Kidney capillary endothelial cell (primary cell): ENCODE results near the gene TAOK1.
A peak's percentile ranks its signal among the peaks of the same experiment; 100 is the strongest.

Experiments
- DNase-seq: peaks from one replicate; pipeline ENCODE4 v3.0.0-alpha.2; 2018; ENCODE audit warnings: low spot score

TAOK1 gene

GRCh38 chr17:29583324-29584248 is 193.4 kb downstream of the TAOK1 start:
- DNase-seq: no peak

DNA sequence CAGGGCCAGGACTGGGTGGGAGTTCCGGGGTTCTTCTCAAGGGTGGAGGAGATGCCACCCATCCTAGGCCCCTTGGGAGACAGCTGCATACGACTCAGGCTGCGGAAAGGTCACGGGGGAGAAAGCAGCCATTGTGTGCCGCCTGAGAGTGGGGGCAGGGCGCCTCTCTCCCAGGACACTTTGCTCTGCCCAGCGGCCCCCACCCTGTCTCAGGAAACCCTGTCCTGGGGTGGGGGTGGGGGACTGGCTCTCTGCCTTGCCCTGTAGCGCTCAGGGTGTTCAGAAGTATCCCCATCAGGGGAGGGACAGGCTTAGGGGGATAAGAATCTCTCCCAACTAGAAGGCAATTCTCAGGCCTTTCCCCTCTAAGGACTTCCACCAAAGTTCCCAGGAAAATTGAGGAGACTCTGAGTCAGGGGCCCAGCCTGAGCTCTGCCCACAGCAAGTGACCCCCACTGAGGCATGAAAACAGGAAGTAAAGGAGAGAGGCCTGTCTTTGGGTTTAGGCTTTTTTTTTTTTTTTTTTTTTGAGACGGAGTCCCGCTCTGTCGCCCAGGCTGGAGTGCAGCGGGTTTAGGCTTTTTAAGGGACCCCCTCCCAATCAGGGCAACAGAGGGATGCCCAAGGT is 194.4 kb downstream of the TAOK1 start:
- DNase-seq: no peak

GRCh38 chr17:29585080-29585751 is 195.1 kb downstream of the TAOK1 start:
- no peak for DNase-seq

DNA sequence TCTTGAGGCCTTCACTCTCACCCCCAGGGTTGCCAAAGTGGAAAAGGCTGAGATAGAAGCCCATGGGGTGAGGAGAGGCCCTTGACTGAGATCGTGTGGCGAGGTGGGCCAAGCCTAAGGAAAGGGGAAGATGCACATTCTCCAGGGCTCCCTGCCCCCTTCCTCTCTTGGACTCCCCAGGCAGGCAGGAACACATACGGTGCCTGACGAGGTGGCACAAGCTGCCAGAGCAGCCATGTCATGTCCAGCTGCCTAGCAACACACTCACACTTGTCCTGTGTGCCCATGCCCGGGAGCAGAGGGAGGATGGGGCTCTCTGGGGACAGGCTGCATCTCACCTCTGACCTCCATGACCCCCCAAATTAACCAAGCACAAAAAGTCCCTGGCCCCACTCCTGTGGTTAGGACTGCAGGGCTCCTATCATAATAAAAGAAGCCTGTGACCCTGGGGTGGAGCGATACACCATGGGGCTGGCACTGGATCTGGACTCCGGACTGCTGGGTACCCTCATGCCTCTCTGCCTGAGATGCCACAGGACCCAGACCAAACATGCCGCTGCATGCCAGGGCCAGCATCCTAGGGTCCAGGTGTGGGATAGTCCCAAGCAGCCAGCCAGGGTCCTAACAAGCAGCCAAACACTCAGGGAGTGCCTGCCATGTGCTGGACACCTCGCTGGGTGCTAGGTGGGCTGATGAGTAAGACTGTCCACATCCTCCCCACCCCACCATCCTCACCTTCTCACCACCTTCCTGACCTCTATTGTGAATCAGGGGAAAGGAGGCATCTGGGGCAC is 196.7 kb downstream of the TAOK1 start:
- no peak for DNase-seq

- no peak for DNase-seq
Observed at GRCh38 chr17:29587591-29587990, 197.4 kb downstream of the TAOK1 start.

DNA sequence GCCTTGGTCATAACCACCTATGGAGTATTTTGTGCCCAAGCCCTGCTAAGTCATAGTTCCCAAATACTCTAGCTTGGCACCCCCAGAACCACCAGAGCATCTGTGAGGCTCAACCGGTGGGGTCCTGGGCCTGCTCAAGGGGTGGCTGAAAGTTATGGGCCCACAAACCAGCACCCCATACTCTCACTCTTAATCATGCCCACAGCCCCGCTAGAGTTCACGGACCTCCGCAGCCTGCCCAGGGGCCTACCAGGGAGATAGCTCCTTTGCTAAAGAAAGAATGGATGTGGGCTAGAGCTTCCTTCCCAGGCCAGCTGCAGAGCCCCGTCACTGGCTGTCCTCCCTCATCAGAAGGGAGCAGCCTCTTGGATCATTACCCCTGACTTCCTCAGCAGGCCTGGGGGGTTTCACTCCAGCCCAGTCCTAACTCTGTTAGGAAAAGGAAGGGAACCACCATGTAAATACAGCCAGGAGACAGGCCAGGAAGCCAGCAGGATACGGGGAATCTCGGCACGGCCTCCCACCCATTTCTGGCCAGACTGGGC is 197.9 kb downstream of the TAOK1 start:
- DNase-seq: no peak

DNA sequence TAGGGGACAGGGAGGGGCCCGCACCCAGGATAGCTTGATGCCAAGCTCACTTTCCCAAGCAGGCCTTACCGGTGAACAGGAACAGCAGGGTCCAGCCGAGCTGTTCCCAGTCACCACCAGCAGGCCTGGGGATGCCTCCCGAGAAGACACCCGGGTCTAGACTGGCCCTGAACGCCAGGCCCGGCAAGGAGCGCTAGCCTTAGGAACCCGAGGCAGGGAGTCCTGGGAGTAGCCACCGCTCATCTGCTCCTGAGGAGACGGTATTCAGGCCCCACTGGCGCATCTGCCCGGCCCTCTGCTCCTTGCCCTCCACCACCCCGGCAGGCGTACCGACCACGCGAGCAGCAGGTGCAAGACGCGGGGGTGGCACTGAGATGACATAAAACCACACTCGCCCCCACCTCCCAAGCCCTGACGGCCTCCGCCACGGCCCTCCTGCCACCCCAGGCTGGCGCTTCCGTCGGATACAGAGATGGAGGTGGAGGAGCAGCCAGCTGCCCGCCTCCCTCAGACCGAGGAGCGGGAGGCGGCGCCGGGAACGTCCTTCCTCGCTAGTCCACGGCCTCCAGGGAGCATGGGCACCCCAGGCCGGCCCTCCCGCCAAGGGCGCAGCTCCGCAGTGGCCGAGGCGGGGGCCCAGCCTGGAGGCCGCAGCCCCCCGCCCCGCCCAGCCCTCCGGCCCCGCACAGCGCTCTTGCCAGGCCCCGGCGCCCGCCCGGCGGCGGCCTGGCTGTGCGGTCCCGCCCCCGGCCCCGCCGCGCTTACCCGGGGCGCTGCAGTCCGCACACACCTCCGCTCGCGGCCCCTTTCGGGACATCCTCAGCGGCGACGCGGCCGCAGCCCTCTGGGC is 198.6 kb downstream of the TAOK1 start:
- DNase-seq: no peak

DNA sequence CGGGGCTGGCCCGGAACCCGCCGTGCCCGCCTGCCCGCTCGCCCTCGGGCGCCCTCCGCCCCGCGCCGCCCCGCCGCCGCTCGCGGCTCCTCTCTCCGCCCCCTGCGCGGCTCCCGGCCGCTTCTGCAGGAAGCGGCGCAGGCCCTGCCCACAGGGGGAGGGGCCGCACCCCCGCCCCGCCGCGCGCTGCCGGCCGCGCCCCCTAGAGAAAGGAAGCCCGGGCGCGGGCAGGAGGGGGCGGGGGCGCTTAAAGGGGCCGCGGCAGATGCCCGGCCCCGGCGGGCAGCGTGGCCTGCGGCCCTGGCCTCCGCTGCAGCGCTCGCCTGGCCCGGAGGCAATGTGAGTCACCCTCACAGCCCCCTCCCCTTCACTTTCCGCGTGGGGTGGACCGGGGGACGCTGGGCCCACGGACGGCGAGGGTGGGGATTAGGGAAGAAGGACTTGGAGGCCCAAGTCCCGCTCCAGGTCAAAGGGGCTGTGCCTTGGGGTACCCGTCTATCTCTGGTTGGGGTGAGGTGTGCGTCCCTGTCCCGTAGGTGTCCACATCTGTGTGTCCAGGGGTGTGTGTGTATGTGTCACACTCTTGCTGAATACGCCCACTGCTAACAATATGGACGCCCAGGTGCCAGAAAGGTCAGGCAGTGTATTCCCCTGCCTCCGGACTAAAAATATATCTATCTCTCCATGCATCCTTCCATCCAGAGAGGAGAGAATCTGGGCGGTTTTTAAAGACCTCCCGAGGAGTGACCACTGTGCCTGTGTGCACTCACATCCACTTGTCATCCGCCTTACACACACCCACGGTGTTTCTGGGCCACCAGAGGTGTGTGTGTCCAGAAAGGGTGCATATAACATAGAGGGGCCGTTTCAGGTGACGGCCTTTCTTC is 199.6 kb downstream of the TAOK1 start, which contains the start of gene GIT1:
Gene GIT1 (minus strand): TSS at position 125 of the 887 bp plus-strand sequence. CDS start 270 bp downstream, outside the sequence.
- DNase-seq: no peak

- no peak for DNase-seq
Observed at GRCh38 chr17:29590411-29591145, 200.4 kb downstream of the TAOK1 start.

DNA sequence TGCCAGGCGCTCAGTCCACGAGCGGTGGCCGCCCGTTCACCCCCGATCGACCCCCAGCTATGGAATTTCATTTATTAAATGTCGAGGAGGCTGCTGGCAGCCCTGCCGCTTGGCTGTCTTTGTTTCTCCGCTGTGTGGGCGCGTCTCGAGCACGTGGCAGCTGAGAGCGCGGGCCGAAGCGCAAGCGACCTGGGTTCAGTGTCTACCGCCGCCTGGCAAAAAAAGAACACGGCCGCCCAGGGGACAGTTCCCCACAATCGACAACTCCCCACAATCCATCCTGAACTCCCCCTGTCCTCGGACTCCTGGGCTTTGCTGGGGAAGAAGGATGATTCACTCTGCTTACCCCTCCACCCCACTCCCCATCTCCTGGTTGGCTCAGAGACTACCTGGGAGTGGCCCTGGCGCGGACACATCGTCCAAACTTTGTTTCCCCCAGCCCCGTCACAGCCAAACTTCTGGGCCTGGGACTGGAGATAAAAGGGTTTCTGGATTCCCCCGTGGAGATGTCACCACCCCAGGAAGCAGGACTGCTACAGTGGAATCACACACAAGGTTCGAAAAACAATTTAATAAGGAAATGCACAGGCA is 201.1 kb downstream of the TAOK1 start:
- DNase-seq: no peak

DNA sequence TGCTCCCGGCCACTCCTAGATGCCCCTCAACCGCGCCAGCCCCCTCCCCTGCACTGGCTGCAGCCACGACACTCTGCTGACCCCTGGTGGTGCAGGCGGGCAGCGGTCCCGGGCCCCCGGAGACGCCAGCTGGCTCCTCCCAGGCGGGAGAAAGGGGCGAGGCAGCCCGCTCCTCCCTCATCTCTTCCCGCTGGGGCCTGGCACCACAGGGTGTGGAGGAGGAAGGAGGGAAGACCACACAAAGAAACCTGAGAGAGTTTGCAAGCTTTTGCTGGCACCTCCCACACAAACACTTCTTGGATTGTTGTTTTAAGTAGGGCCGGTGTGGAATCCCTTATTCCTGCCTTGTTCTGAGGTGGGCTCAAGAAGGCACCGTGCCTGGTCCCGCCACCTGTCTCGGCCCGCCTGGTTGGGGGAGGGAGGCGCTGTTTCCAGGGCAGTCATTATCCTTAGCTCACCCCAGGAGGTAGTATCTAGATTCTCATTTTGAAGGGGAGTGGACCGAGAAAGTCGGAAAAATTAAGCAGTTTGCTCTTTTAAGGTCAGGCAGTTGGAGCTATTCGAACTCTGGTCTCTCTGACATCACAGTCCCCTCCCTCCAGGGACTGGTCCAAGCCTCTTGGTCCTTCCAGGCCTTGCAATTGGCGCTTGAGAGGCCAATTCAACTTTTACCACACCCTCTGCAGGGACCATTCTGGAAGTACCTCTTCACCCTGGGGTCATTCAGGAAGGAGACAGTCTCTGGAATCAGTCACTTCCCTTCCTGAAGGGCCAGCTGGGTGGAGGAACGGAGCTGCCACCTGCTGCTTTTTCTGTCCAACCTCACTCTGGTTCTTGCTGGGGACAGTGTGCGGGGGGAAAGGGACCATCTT is 201.8 kb downstream of the TAOK1 start:
- peak; percentile 85 for DNase-seq

GRCh38 chr17:29592850-29593551 is 202.8 kb downstream of the TAOK1 start, which contains the start of gene ANKRD13B:
ANKRD13B (plus strand) TSS chr17:29593132; CDS start chr17:29593622, 490 bp downstream.
- no peak for DNase-seq

DNA sequence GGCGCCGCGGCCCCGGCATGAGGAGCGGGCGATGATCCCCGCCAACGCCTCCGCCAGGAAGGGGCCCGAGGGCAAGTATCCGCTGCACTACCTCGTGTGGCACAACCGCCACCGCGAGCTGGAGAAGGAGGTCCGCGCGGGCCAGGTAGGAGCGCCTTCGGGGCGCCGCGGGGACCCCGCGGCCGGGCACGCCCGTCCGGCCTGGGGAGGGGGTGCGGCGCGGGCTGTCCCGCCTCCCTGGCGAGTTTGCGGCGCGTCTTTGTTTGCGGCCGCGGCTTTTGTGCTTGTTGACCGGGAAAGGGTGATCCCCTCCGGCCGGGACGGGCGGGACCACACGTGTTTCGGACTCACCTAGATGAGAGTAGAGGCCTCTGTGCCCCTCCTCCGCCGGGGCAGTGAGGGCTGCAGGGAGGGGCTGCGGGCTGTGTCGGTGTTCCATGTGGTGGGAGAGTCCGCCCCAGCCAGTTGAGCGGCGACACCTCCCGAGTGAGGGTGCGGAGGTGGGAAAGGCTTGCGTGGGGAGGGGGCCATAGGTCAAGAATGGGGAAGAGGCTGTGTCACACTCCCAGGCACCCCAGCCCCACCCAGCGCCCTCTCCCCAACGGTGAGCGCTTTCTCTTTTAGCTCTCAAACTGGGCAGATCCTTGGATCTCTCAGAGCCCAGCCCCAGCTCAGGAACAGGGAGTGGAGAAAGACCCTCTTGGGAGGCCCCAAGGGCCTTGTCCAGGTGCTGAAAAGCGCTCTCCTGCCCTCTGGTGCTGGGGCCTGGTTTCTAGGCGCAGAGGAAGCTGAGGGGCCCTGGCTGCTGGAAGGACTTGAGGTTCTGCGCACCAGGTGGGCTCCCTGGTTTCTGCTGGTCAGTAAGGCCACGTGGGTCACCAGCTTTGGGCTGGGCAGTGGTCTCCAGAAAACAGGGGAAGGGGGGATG is 203.7 kb downstream of the TAOK1 start:
- DNase-seq: no peak

GRCh38 chr17:29594519-29595090 is 204.4 kb downstream of the TAOK1 start:
- no peak for DNase-seq
